Psoas muscle (tissue), 8 donors: Measurements from ENCODE around the gene SGCG. TPM values are rescaled to one million over a fixed set of nuclear protein-coding genes. Genes with fewer than 3 reads are reported as not detected.
A peak's percentile ranks its signal among the peaks of the same experiment; 100 is the strongest.

Source experiments
- ATAC-seq, 4 donors: fragments of 200-7000 bp; cut with Tn5 transposase; one replicate each; pipeline ENCODE4 v1.9.1; 2020; ENCODE audit warnings: moderate library complexity in 3 of 4, mild to moderate bottlenecking in 2 of 4
- DNase-seq, 2 donors: peaks; one replicate each; pipeline ENCODE4 v3.0.0-alpha.2; 2020
- H3K27ac ChIP-seq: fragments of 200-600 bp; one replicate; pipeline ENCODE4 v1.8.0; 2022
- H3K27me3 ChIP-seq, 3 donors: fragments of 200-600 bp in 1 of 3; one replicate each; pipeline versions ENCODE4 v1.6.1 to v1.8.0; 2013 to 2022; ENCODE audit warnings: low read length in 2 of 3, mild to moderate bottlenecking in 2 of 3, moderate library complexity in 1 of 3; ENCODE audit not compliant: insufficient read depth in 3 of 3
- H3K36me3 ChIP-seq, 2 donors: fragments of 200-600 bp in 1 of 2; one replicate each; pipeline versions ENCODE4 v1.6.1 to v1.8.0; 2013 to 2022; ENCODE audit warnings: low read depth in 1 of 2, mild to moderate bottlenecking in 1 of 2, moderate library complexity in 1 of 2; ENCODE audit not compliant: insufficient read depth in 1 of 2
- H3K4me1 ChIP-seq: fragments of 200-600 bp; one replicate; pipeline ENCODE4 v1.8.0; 2022
- H3K4me3 ChIP-seq: fragments of 200-600 bp; one replicate; pipeline ENCODE4 v1.8.0; 2022; ENCODE audit warnings: mild to moderate bottlenecking
- H3K9me3 ChIP-seq: fragments of 200-600 bp; one replicate; pipeline ENCODE4 v1.8.0; 2022
- CTCF ChIP-seq: fragments of 200-600 bp; IDR thresholded peaks from one replicate; pipeline ENCODE4 v1.8.0; 2022; ENCODE audit warnings: antibody characterized with exemption
- WGBS, 3 donors: extraction: QIAGEN DNeasy Blood & Tissue Kit; methylation state at CpG; one replicate each; pipeline versions ENCODE4 v1.1.6 to v1.1.7; 2013; 5-methylcytosine and 5-hydroxymethylcytosine counted together
- intact Hi-C, 2 donors: fragments of 100-400 bp; cut with DNase I; formaldehyde crosslinking; loops; one replicate each; pipeline versions ENCODE4 v1.11.0 to v1.14.2; 2022
- polyA plus RNA-seq, 3 donors: library from polyadenylated mRNA; stranded (reverse); fragments of 200-250 nt; gene quantifications; one replicate each; pipeline ENCODE4 v1.2.3, GENCODE V29; 2013
- total RNA-seq, 4 donors: library from RNA; stranded (reverse); fragmentation: NEBNext Ultra II Directional in 2 of 4; extraction: Animal tissue kit (Norgen Biotek cat#: 25700) in 2 of 4; gene quantifications; one replicate each; pipeline versions ENCODE4 v1.2.1 to v1.2.4, GENCODE V29; 2021 to 2023
- donor health status: healthy with polysubstance abuse.
- donor health status: DM: no; HTN: no; CAD: no; lungs with moderate emphysema.
- donor health status: Bipolar disorder and iron deficiency.
- donor health status: healthy.
- donor health status: DM: yes; HTN: yes; CAD: no.
- donor health status: DM: no; HTN: no; CAD: no.
- donor health status: DM: no; HTN: no; CAD: no.
- donor health status: DM: yes; HTN: yes; CAD: no.

SGCG gene
- total and polyA plus RNA-seq, 7 donors = 1.4 to 77.6 (median 32.0) TPM

GRCh38 chr13:23354520-23354919 is 173.7 kb downstream of the SGCG start:
- Histone ChIP-seq H3K36me3 (peaks cover 0 to 85% of the 10 kb centered on the region in 2 donors), H3K27ac (no peak overlapping the region), H3K4me3 (no peak overlapping the region), H3K27me3 (no peaks in the 10 kb centered on the region), H3K4me1 (no peaks in the 10 kb centered on the region), H3K9me3 (no peaks in the 10 kb centered on the region)
- WGBS, 3 donors = 95 to 100% (median 97%) methylated on average over 5 of the region's 5 CpGs
- ATAC-seq (no peak), DNase-seq (no peak)
- intact Hi-C loops = no loop called here
- TF ChIP-seq CTCF = no peak

- no peak for TF ChIP-seq CTCF
- WGBS, 3 donors = 88 to 93% (median 90%) methylated on average over 2 of the region's 2 CpGs
Observed at GRCh38 chr13:23356368-23356767, 175.6 kb downstream of the SGCG start.

GRCh38 chr13:23357349-23357748 is 176.6 kb downstream of the SGCG start:
- Histone ChIP-seq H3K27ac (no peak overlapping the region), H3K4me1 (peaks cover 3% of the 10 kb centered on the region), H3K27me3 (no peaks in the 10 kb centered on the region), H3K4me3 (no peak overlapping the region), H3K9me3 (no peaks in the 10 kb centered on the region), H3K36me3 (peaks cover 0 to 97% of the 10 kb centered on the region in 2 donors)
- WGBS, 3 donors = 47 to 58% (median 57%) methylated on average over 1 of the region's 1 CpG
- no peak for TF ChIP-seq CTCF
- no peak for DNase-seq
- intact Hi-C loops = no loop called here
- ATAC-seq = peak in 3 of 4 donors; percentile 61 to 81 (median 73)

More at GRCh38 chr13:23356368-23356767, 175.6 kb downstream of the SGCG start:
- DNase-seq (no peak), ATAC-seq (no peak)
- no peaks in the 10 kb centered on the region for H3K9me3 ChIP-seq
- H3K27me3 ChIP-seq = no peaks in the 10 kb centered on the region
- peaks cover 0 to 98% of the 10 kb centered on the region in 2 donors for H3K36me3 ChIP-seq
- intact Hi-C loops = no loop called here
- no peak overlapping the region for H3K27ac ChIP-seq
- H3K4me1 ChIP-seq = peaks cover 3% of the 10 kb centered on the region
- no peak overlapping the region for H3K4me3 ChIP-seq

- peak; percentile 30 to 57 (median 42) for ATAC-seq
- WGBS, 3 donors = 73 to 92% (median 84%) methylated on average over 1 of the region's 1 CpG
- no peak for TF ChIP-seq CTCF
- no peak overlapping the region for H3K4me3 ChIP-seq
- no peak for DNase-seq
- intact Hi-C loops = no loop called here
- H3K27ac ChIP-seq = no peak overlapping the region
- H3K9me3 ChIP-seq = no peaks in the 10 kb centered on the region
- H3K36me3 ChIP-seq = peaks cover 3 to 98% of the 10 kb centered on the region in 2 donors
- H3K27me3 ChIP-seq = no peaks in the 10 kb centered on the region
- peaks cover 3% of the 10 kb centered on the region for H3K4me1 ChIP-seq
Observed at GRCh38 chr13:23359882-23360281, 179.1 kb downstream of the SGCG start.

GRCh38 chr13:23365652-23366051 is 184.9 kb downstream of the SGCG start:
- intact Hi-C loops = no loop called here
- no peaks in the 10 kb centered on the region for H3K9me3 ChIP-seq
- no peak for TF ChIP-seq CTCF
- 93 to 95% (median 94%) methylated on average over 3 of the region's 3 CpGs for WGBS, 3 donors
- no peaks in the 10 kb centered on the region for H3K4me1 ChIP-seq
- ATAC-seq (no peak), DNase-seq (no peak)
- no peak overlapping the region for H3K27ac ChIP-seq
- H3K27me3 ChIP-seq = no peaks in the 10 kb centered on the region
- H3K4me3 ChIP-seq = no peak overlapping the region
- peaks cover 3 to 96% of the 10 kb centered on the region in 2 donors for H3K36me3 ChIP-seq
